HG02840 (cell line): Measurements from ENCODE around the gene EIF4A2.

Source experiments
- ATAC-seq: cut with Tn5 transposase; IDR thresholded peaks from one replicate; pipeline ENCODE4 v1.9.1; 2021; ENCODE audit warnings: mild to moderate bottlenecking, moderate library complexity, moderate number of reproducible peaks; ENCODE audit not compliant: unreplicated experiment, low FRiP score

The EIF4A2 gene

DNA sequence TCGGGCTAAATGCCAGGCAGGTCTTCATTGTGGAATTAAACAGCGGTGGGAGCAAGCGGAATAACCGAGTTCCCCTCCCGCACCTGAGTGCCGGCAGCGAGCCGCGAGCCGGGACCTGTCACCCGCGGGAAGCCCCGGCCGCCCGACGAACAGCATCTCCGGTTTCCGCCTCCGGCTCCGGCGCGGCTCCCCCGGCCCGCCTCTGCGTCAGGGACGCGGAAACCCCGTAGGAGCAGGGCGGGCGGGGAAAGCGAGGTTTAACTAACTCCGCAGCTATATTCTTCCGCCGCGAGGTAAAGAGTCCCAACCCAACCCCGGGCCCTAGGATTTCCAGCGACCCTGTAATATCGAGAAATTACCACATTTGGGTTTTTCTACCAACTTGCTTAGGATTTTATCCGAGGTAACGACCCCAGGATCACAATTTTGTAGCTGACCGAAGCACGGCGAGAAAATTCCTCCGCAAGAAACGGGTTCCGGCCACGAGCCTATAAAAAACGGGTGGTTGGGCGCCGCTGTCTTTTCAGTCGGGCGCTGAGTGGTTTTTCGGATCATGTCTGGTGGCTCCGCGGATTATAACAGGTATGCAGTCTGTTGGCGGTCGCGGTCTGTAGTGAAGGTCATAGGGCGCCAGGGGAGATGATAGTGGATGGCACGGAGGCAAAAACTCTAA, at the start of gene EIF4A2:
TSS of gene EIF4A2 (plus strand) at position 520 of the 673 bp plus-strand sequence. CDS start at position 554, 34 bp downstream.
- ATAC-seq: peak; percentile 64

DNA sequence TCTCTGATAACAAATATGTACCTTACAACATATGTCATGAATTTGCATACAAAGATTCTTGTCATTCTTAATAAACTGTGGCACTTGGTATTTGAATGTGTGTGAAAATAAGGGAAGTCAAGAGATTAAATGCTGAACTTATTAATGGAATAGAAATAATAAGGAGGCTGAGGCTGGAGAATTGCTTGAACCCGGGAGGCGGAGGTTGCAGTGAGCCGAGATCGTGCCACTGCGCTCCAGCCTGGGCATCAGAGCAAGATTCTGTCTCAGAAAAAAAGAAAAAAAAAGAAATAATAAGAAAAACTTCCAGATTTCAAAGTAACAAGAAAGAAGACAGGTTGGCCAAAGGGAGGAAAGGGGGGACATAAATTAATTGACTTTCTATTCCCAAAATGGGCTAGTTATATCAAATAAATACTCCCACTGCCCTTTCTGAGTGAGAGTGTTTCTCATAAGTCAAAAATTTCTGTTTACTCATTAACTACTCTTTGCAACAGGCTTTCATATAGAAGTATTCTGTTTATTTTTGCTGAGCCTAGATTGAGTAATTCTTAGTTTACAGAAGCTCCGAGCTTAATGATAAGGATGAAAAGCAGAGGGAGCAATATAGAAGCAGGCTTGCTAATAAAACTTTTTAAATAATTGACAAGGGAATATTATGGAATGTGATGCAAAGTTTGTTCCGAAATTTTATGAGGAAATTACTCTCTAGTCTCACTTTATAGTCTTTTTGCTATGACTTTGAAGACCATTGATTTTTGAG, 40.6 kb upstream of the EIF4A2 start:
- ATAC-seq: no peak

DNA sequence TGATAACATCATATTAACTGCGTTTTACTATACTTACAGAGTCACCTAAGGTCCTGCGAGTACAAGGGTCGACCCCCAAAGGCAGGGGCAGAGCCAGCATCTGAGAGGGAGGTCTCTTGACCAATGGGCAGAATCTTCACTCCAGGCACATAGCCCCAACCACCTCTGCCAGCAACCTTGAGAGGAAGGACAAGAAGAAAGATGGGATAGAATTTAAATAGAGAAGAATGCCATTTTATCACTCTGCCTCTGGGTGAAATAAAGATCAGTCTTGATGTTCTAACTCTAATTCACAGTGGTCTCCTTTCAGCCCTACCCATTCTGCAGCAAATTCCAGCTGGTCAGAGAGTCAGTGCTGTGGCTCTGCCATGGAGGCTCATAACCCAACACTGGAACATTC, 39.7 kb upstream of the EIF4A2 start:
- ATAC-seq: no peak

DNA sequence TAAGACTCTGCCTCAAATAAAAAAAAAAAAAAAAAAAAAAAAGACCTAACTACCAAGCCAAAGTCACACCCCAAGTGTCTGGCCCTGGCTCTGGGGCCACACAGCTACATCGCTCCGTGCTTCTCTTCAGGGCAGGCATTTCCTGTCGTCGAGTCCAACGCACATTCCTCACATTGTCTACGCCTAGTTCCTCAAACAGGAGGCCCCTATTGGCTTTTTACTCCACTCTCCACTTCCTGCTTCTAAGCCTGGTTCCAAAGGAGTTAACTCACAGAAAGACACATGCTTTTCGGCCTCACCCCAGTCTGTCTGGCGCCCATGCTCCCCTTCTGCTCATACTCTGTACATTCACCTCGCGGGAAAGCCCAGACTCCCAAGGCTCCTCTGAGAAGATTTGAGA, 37.4 kb upstream of the EIF4A2 start:
- no peak for ATAC-seq

DNA sequence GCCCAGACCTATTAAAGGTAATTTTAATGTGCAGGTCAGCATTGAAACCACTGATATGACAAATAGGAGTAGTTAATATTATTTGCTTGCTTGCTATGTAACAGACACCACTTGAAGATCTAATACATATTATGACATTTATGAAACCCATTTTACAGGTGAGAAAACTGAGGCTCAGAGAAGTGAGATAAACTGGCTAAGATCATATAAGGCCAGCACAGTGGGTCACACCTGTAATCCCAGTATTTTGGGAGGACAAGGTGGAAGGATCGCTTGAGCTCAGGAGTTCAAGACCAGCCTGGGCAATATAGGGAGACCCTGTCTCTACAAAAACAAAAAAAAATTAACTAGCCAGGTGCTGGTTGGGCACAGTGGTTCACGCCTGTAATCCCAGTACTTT, 33.1 kb upstream of the EIF4A2 start:
- no peak for ATAC-seq

DNA sequence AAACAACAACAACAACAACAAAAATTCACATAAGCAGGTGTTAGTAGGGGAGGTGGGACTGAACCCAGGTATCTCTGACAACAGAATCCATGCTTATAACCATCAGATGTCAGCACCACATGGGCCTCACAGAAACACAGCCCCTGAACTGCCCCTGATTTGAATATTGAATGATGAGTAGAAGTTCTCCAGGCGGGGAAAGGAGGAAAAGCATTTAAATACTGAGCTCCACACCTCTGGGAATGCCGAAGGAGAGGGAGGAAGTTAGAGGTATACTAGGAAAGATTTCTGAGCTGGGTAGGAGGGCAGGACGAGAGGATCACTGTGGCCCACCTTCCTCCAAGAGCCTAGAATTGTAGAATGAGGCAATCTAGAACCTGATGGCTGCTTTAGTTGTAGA, 31.9 kb upstream of the EIF4A2 start:
- ATAC-seq: no peak

DNA sequence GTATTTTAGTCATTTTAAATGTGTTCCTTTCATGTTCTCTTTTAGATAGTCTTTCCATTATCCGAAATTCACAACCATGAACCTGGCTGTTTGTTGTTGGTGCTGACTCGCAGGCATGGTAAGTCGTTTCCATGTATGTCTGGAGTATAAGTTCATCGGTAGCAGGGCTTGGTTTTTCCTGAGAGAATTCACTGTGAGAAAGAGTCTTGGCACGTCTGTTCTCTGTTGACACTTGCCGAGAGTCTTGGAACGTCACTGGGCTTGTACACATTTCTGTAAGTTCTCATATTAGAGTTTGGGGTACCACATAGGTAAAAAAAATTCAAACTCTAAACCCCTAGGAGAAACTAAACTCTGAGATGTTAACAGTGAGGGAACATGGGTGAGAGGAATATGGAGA, 29.4 kb upstream of the EIF4A2 start:
- no peak for ATAC-seq

DNA sequence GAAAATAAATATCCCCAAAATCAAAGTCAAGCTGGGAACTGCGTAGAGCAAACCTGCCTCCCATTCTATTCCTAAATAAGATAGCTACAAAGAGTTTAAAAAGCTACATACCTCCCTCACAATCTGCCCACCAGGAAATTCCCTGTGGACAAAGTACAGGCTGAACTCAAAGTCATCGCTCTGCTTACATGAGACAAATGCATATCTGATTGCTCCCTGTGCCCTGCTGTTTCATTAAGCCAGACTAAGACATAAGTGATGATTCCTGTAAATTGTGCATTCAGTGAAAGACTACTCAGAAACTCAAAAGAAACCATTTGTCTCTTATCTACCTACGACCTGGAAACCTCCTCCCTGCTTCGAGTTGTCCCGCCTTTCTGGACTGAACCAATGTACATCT, 28.5 kb upstream of the EIF4A2 start:
- ATAC-seq: no peak

DNA sequence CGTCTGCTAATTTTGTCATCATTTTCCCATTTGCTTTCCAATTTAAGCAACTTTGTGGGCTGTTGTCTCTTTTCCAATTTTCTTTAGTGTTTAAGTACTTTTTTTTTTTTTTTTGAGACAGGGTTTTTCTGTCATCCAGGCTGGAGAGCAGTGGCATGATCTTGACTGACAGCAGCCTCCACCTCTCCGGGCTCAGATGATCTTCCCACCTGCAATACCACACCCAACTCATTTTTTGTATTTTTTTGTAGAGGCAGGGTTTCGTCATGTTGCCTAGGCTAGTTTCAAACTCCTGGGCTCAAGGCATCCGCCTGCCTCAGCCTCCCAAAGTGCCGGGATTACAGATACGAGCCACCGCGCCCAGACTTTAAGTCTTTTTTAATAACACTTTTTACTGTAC, 26.2 kb upstream of the EIF4A2 start:
- ATAC-seq: no peak

DNA sequence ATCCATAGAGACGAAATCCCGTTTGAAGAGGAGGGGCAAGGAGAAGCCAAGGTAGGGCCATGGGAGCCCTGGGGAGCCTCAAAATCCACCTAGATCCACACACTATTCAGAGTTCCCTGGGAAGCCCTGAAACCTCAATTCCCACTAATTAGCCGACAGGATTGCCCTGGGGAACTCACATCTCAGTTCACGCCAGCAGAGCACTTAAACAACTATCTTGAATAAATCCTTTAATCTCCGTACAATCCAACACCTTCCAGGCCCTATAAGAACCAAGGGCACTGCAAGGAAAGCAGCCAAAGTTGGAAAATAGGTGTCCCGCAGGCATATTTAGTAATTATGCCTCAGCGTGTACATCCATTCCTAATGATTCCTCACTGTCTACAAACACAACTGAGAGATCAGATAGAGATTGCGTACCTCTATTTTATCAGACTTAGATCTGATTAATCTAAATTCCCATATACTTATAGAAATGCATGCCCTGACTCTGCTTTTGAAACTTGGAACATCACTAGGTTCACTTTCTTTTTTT, 25.6 kb upstream of the EIF4A2 start:
- no peak for ATAC-seq

DNA sequence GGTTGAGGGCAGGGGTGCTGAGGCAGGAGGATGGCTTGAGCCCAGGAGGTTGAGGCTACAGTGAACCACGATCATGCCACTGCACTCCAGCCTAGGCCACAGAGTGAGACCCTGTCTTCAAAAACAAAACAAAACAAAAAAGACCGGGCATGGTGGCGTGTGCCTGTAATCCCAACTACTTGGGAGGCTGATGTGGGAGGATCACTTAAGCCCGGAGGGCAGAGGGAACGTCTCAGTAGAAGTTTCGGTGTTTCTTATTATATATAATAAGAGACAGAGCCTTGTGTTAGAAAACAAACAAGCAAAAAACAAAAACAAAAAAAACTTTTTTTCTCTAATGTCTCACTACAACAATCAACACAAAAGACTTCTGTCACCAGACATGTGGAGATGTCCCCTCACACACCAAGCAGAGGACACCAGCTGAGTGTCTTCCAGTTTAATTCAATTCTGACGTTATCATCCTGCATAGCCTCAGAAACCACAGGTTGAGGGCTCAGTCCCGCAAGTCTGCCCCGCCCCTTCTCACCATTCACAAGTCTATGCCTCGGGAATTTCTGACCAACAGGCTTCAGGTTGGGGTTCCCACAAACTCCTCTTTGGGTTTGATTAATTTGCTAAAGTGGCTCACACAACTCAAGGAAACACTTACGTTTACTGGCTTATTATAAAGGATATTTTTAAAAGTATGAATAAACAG, 24.0 kb upstream of the EIF4A2 start:
- no peak for ATAC-seq

DNA sequence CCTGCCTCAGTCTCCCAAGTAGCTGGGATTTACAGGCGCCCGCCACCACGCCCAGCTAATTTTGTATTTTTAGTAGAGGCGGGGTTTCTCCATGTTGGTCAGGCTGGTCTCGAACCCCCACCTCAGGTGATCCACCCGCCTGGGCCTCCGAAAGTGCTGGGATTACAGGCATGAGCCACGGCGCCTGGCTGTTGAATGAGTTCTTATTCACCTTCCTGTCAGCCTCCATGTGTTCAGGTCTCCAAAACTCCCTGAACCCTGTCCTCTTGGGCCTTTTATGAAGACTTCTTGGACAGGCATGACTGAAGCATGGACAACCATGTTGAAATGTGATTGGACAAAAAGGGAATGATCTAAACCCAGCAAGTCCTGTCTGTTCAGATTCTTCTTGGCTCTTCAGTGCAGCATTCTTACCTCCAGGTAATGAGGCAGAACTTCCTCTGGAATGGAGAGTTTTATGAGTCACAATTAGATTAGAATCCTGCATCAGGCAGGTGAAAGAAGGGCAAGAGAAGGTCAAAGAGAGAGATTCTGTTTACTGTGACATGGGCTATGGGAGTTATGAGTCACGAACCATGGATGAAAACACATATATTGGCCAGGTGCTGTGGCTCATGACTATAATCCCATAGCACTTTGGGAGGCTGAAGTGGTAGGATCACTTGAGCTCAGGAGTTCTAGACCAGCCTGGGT, 23.1 kb upstream of the EIF4A2 start:
- ATAC-seq: no peak

DNA sequence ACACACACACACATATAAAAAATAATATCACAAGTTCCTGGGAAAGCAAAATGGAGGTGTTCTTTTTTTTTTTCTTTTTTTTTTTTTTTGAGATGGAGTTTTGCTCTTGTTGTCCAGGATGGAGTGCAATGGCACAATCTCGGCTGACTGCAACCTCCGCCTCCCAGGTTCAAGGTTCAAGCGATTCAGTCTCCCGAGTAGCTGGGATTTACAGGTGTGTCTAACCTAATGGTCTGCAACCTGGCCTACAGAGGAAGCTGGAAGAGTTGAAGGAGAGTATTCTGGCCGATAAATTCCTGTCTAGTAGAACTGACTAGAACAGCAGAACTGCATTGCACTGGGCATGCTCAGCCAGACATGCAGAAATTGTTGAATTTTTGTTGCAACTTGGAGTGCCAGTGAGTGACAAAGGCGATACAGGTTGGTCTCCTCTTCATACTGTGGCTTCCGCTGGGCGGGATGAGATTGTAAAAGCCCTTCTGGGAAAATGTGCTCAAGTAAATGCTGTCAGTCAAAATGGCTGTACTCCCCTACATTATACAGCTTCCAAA, 22.4 kb upstream of the EIF4A2 start:
- ATAC-seq: no peak

DNA sequence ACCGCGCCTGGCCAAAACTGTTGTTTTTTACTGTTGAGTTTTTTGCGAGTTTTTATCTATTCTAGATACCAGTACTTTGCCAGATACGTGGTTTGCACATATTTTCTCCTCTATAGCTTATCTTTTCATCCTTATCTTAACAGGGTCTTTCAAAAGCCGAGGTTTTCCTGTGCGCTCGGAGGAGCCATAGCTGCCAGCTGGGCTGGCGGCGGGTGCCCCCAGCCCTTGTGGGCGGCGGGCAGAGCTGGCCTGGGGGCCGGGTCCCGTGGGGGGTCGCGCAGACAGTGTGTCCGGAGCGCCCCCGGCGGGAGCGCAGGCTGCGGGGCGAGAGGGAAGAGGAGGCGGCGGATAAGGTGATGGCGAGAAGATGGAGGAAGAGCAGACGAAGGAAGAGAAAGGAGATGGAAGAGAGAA, 11.1 kb upstream of the EIF4A2 start:
- ATAC-seq: peak; percentile 32

DNA sequence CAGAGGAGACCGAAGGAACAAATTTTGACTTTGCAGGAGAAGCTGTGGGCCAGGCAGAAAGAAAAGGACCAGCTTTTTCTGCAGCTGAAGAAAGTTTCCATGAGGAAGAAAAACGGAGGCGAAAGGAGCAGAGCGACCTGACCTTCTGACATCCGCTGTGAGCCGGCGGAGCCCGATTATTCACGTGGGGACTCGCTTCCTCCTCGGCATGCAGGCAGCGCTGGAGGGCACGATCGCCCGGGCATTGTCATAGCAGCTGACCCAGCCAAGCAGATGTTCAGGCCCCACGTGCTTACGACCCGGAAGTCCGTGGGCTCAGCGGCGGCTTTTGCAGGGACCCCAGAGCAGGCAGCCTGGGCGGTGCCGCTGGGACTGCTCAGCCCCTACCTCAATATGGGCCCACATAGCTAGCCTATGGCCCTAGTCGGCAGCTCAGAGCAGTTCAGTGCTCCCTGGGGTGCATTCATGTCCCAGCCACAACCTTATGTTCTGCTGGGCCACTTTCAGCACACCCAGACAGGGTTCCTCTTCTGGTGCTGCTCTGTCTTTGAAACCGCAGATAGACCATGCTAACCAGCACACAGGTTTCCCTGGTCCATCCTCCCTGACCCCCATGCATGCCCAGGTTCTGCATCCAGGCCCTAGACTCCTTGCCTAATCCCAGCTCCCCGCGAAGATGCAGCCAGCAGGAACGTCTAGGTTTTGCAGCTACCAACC, 10.5 kb upstream of the EIF4A2 start:
- peak; percentile 85 for ATAC-seq

DNA sequence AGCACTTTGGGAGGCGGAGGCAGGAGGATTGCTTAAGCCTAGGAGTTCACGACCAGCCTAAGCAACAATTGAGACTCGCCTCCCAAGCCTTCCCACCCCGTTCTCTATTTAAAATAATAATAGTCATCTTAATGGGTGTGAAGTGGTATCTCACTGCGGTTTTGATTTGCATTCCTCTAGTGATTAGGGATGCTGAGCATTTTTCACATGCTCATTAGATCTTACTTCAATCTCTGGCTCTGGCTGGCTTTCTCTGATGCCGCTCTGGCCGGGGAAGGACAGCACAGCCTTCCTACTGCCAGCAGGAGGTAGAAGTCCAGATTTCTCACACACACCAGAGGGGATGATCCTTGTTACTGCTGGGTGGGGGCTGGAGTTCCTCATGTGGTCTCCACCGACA, 7.4 kb upstream of the EIF4A2 start:
- ATAC-seq: no peak

DNA sequence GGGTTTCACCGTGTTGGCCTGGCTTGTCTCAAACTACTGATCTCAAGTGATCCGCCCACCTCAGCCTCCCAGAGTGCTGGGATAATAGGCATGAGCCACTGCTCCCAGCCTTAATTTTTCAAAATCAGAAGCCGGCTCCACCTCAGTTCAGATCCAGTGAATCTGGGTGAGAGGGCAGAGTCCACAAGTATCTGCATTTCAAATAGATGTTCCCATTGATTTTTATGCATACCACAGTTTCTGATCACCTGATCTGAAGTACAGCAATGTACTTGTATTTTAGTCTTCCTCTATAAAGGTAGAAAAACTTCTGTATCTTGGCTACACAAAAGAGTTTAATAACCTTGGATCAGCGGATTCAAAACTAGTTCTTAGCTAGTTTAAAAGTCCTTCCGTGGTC, 4.2 kb upstream of the EIF4A2 start:
- ATAC-seq: no peak

DNA sequence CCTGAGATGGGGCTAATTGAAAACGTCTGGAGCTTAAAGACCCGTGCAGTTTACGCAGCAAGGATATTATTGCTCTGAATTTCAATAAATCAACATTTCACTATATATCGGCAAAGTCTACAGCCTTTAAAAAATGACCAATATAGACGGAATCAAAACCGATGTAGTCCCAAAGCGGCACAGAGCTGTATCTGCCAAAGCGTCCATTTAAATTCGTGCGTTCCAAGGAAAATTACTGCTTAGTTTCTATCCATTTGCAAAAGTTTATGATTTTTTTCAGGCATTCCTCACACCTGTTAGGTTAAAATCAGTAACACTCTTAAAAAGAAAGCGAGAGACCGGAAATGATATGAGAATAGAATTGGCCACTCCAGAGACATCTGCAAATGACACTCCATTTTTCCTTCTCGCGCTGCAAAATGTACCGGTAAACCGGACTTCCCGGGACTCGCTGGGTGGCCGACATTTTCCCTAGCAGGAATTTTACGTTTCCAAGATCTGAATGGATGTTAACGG, 777 bp upstream of the EIF4A2 start:
- ATAC-seq: peak; percentile 8

DNA sequence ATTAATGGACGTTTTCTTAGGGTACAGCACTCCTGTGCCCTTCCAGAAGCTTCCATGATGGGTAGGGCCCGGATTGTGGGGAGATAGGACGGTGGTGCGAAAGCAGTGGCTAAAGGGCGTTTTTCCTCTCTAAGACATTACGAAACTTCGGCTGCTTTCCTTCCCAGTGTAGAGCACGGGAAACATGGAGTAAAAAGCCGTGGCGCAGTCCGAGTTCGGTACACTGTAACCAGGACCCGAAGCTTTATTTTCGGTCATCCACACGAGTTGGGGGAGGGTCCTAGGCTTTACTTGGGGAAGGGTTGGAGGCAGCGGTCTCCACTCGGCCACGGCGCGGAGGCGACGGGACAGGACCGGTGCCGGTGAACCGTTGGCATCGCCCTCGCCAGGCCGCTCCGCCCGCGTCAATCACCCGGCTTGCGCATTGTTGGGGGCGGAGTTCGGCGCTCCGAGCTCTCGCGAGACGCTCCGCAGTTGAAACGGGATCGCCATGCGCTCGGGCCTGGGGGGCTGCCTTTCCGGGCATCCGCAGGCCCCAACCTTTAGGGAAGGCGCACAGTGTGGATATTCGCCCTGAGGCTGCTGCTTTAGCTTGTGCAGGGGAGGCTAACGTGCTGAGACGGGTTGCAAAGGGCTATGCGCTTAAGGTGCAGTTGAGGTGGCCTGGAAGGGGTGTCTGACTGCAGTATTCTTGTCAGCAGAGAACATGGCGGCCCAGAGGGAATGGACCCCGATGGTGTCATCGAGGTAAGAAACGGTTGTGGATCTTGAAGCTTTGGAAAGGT, 546 bp downstream of the EIF4A2 start:
- peak; percentile 46 for ATAC-seq
